H9 (cell line): ENCODE results near the gene PTCH1. TPM values are rescaled to one million over a fixed set of nuclear protein-coding genes. Genes with fewer than 3 reads are reported as not detected.

Experiments
- DNase-seq: peaks from one replicate; pipeline ENCODE4 v3.0.0-alpha.2; 2017
- H2AFZ ChIP-seq: one replicate; pipeline ENCODE4 v1.6.1; 2013; ENCODE audit warnings: mild to moderate bottlenecking, low read length, control low read depth, moderate library complexity
- H2AK5ac ChIP-seq: 2 replicates; pipeline ENCODE4 v1.6.1; 2013; ENCODE audit warnings: low read length, control low read depth, mixed read lengths; ENCODE audit not compliant: insufficient read length
- H2BK120ac ChIP-seq: one replicate; pipeline ENCODE4 v1.6.1; 2013; ENCODE audit warnings: low read depth, mild to moderate bottlenecking, low read length, control low read depth, inconsistent platforms; ENCODE audit not compliant: poor library complexity, severe bottlenecking
- H2BK12ac ChIP-seq: 2 replicates; pipeline ENCODE4 v1.6.1; 2013; ENCODE audit warnings: low read length, control low read depth, mixed read lengths, low read depth; ENCODE audit not compliant: insufficient read length
- H2BK15ac ChIP-seq: 2 replicates; pipeline ENCODE4 v1.6.1; 2013; ENCODE audit warnings: low read depth, low read length, control low read depth
- H2BK20ac ChIP-seq: one replicate; pipeline ENCODE4 v1.6.1; 2013; ENCODE audit warnings: low read depth, mild to moderate bottlenecking, low read length, control low read depth, inconsistent platforms; ENCODE audit not compliant: poor library complexity, severe bottlenecking
- H2BK5ac ChIP-seq: 2 replicates; pipeline ENCODE4 v1.6.1; 2013; ENCODE audit warnings: low read length, control low read depth, mixed read lengths; ENCODE audit not compliant: insufficient read length
- H3K14ac ChIP-seq: 2 replicates; pipeline ENCODE4 v1.6.1; 2013; ENCODE audit warnings: low read length, control low read depth; ENCODE audit not compliant: insufficient read depth
- H3K18ac ChIP-seq: 2 replicates; pipeline ENCODE4 v1.6.1; 2013; ENCODE audit warnings: low read depth, mild to moderate bottlenecking, mixed read lengths, low read length, control low read depth; ENCODE audit not compliant: insufficient read length
- H3K23ac ChIP-seq: 2 replicates; pipeline ENCODE4 v1.6.1; 2013; ENCODE audit warnings: low read length, control low read depth, mixed read lengths, low read depth; ENCODE audit not compliant: insufficient read length
- H3K23me2 ChIP-seq: 2 replicates; pipeline ENCODE4 v1.6.1; 2013; ENCODE audit warnings: low read depth, mild to moderate bottlenecking, mixed read lengths, low read length, control low read depth; ENCODE audit not compliant: insufficient read length, poor library complexity, severe bottlenecking
- H3K27ac ChIP-seq: 2 replicates; pipeline ENCODE4 v1.5.1; 2013; ENCODE audit warnings: low read length, control low read depth, mixed read lengths, low read depth; ENCODE audit not compliant: insufficient read length
- H3K27me3 ChIP-seq: 2 replicates; pipeline ENCODE4 v1.6.1; 2013; ENCODE audit warnings: low read length, control low read depth, inconsistent platforms; ENCODE audit not compliant: insufficient read depth
- H3K4ac ChIP-seq: 2 replicates; pipeline ENCODE4 v1.6.1; 2013; ENCODE audit warnings: low read depth, mild to moderate bottlenecking, control low read depth, inconsistent platforms, low read length, moderate library complexity
- H3K4me1 ChIP-seq: 2 replicates; pipeline ENCODE4 v1.6.1; 2013; ENCODE audit warnings: low read length, control low read depth, inconsistent platforms; ENCODE audit not compliant: insufficient read depth
- H3K4me2 ChIP-seq: 2 replicates; pipeline ENCODE4 v1.6.1; 2013; ENCODE audit warnings: low read length, control low read depth, mixed read lengths; ENCODE audit not compliant: insufficient read length, insufficient read depth
- H3K56ac ChIP-seq: 2 replicates; pipeline ENCODE4 v1.6.1; 2013; ENCODE audit warnings: low read depth, mild to moderate bottlenecking, mixed read lengths, low read length, control low read depth; ENCODE audit not compliant: insufficient read length
- H3K79me1 ChIP-seq: 2 replicates; pipeline ENCODE4 v1.6.1; 2013; ENCODE audit warnings: low read depth, mild to moderate bottlenecking, moderate library complexity, low read length, control low read depth, inconsistent platforms; ENCODE audit not compliant: insufficient read depth, poor library complexity, severe bottlenecking
- H3K79me2 ChIP-seq: 2 replicates; pipeline ENCODE4 v1.6.1; 2013; ENCODE audit warnings: low read length, control low read depth, inconsistent platforms; ENCODE audit not compliant: insufficient read depth
- H3K9ac ChIP-seq: 2 replicates; pipeline ENCODE4 v1.6.1; 2013; ENCODE audit warnings: low read length, control low read depth, mixed read lengths; ENCODE audit not compliant: insufficient read length; ENCODE audit errors: extremely low read depth
- H3K9me3 ChIP-seq: one replicate; pipeline ENCODE4 v1.6.1; 2013; ENCODE audit warnings: low read depth, low read length, inconsistent platforms; ENCODE audit not compliant: control insufficient read depth
- H3T11ph ChIP-seq: one replicate; pipeline ENCODE4 v1.6.1; 2013; ENCODE audit warnings: mild to moderate bottlenecking, low read length, control low read depth, inconsistent platforms
- H4K20me1 ChIP-seq: one replicate; pipeline ENCODE4 v1.6.1; 2013; ENCODE audit not compliant: control insufficient read depth, insufficient read length, insufficient read depth
- H4K5ac ChIP-seq: 2 replicates; pipeline ENCODE4 v1.6.1; 2013; ENCODE audit warnings: low read depth, mild to moderate bottlenecking, mixed read lengths, low read length, control low read depth; ENCODE audit not compliant: insufficient read length
- H4K8ac ChIP-seq: replicated peaks from 2 replicates; pipeline ENCODE4 v1.6.1; 2013; ENCODE audit warnings: low read length, control low read depth, mixed read lengths, low read depth; ENCODE audit not compliant: insufficient read length
- H4K91ac ChIP-seq: 2 replicates; pipeline ENCODE4 v1.6.1; 2013; ENCODE audit warnings: low read depth, mild to moderate bottlenecking, moderate library complexity, mixed read lengths, low read length, control low read depth; ENCODE audit not compliant: insufficient read length
- H3K27ac Mint-ChIP-seq, 3 experiments: 2 replicates in 2 of 3; 3 replicates in 1 of 3; pipeline ENCODE4 v1.8.0; 2020 to 2021; ENCODE audit warnings: mixed read lengths in 3 of 3, mild to moderate bottlenecking in 1 of 3, moderate library complexity in 1 of 3
- H3K27me3 Mint-ChIP-seq: 2 replicates; pipeline ENCODE4 v1.8.0; 2021; ENCODE audit warnings: low read depth, mild to moderate bottlenecking, moderate library complexity, mixed read lengths
- H3K36me3 Mint-ChIP-seq, 3 experiments: 2 replicates in 2 of 3; 3 replicates in 1 of 3; pipeline ENCODE4 v1.8.0; 2020 to 2021; ENCODE audit warnings: low read depth in 3 of 3, mixed read lengths in 3 of 3; ENCODE audit not compliant: insufficient read depth in 1 of 3
- H3K4me1 Mint-ChIP-seq, 2 experiments: 2 replicates each; pipeline ENCODE4 v1.8.0; 2020; ENCODE audit warnings: mixed read lengths in 2 of 2
- H3K4me3 Mint-ChIP-seq, 2 experiments: 2 replicates in 1 of 2; 3 replicates in 1 of 2; pipeline ENCODE4 v1.8.0; 2020 to 2021; ENCODE audit warnings: mild to moderate bottlenecking in 2 of 2, mixed read lengths in 2 of 2, moderate library complexity in 1 of 2
- H3K9me3 Mint-ChIP-seq, 2 experiments: 2 replicates in 1 of 2; 3 replicates in 1 of 2; pipeline ENCODE4 v1.8.0; 2020; ENCODE audit warnings: mild to moderate bottlenecking in 2 of 2, mixed read lengths in 2 of 2, moderate library complexity in 1 of 2
- CTCF ChIP-seq: fragments of 200-600 bp; sonication (generic); conservative IDR thresholded peaks from 3 replicates; pipeline ENCODE4 v1.8.0; 2021; ENCODE audit warnings: antibody characterized with exemption, mild to moderate bottlenecking
- WGBS: extraction: QIAGEN DNeasy Blood & Tissue Kit; methylation state at CpG from one replicate; pipeline ENCODE4 v1.1.7; 2013; ENCODE audit warnings: missing lambda C conversion rate, low lambda C conversion rate, mixed read lengths; ENCODE audit not compliant: insufficient read length; ENCODE audit errors: extremely low coverage; 5-methylcytosine and 5-hydroxymethylcytosine counted together
- total RNA-seq: library from RNA; stranded (reverse); gene quantifications from 2 replicates; pipeline ENCODE4 v1.2.1, GENCODE V29; 2021

PTCH1 gene
- total RNA-seq, 1 experiment from 2014 or later = 9.1 TPM

GRCh38 chr9:95479330-95479729 is 37.4 kb downstream of the PTCH1 start:
- no peak overlapping the region for H3K27ac ChIP-seq
- no peak overlapping the region for H2AK5ac ChIP-seq
- H3K4me1 ChIP-seq = peaks cover 9% of the 10 kb centered on the region

More at GRCh38 chr9:95479330-95479729, 37.4 kb downstream of the PTCH1 start:
- H2BK120ac ChIP-seq = no peak overlapping the region
- no peak overlapping the region for H2BK15ac ChIP-seq
- no peaks in the 10 kb centered on the region for H3K79me1 ChIP-seq
- no peak overlapping the region for H2BK20ac ChIP-seq
- H4K5ac ChIP-seq = no peak overlapping the region
- H3K9ac ChIP-seq = no peak overlapping the region
- no peaks in the 10 kb centered on the region for H3K27me3 ChIP-seq
- Mint-ChIP-seq H3K27me3 (peaks cover 10% of the 10 kb centered on the region; the same call in 1 of the 2 replicates), H3K4me1 (peaks cover 62 to 66% of the 10 kb centered on the region in 2 experiments), H3K4me3 (no peak overlapping the region), H3K9me3 (no peaks in the 10 kb centered on the region), H3K27ac (peak overlapping the region in 1 of 3 experiments; percentile 33; a peak in 3 of 7 replicates), H3K36me3 (peaks cover 14 to 43% (median 18%) of the 10 kb centered on the region in 3 experiments; a peak in 6 of 7 replicates)
- no CpG with 5 or more reads among the region's 9 CpGs for WGBS
- no peaks in the 10 kb centered on the region for H3K23me2 ChIP-seq
- H3K4ac ChIP-seq = no peak overlapping the region
- H2BK5ac ChIP-seq = no peak overlapping the region
- H2AFZ ChIP-seq = no peak overlapping the region
- H2BK12ac ChIP-seq = no peak overlapping the region
- H3K23ac ChIP-seq = no peak overlapping the region
- no peak overlapping the region for H4K8ac ChIP-seq
- DNase-seq = no peak
- no peak overlapping the region for H3K14ac ChIP-seq
- H3K18ac ChIP-seq = no peak overlapping the region
- no peak for TF ChIP-seq CTCF
- H4K20me1 ChIP-seq = no peaks in the 10 kb centered on the region
- H3K9me3 ChIP-seq = no peaks in the 10 kb centered on the region
- H3K4me2 ChIP-seq = no peak overlapping the region
- H4K91ac ChIP-seq = no peak overlapping the region
- no peak overlapping the region for H3K56ac ChIP-seq
- H3T11ph ChIP-seq = no peak overlapping the region
- no peaks in the 10 kb centered on the region for H3K79me2 ChIP-seq
